Measurements from ENCODE around the gene LGSN. TPM values are rescaled to one million over a fixed set of nuclear protein-coding genes. Genes with fewer than 3 reads are reported as not detected.

The LGSN gene
- total RNA-seq, 5 donors from 2014 or later (not counting 1 experiment from before 2014, with no cell fraction given): 0.18 to 0.26 (median 0.23) TPM; not detected in 1

DNA sequence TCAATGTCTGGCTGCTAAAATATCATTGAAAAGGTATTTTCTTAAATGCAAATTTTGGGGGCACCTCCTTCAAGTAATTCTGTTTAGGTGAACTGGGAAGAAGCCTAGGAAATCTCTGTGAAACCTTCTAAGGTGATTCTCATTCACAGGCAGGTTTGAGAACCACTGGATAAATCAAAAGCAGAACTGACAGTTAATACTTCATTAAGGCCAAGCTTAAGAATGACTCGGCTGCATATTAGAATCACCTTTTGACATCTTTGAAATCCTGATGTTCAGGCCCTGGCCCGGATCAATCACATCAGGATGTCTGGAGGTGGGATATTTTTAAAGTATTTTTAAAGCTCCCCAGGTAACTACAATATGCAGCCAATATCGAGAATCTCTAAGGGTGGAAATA is 58.0 kb downstream of the LGSN start:
- H3K4me1 Mint-ChIP-seq: no peaks in the 10 kb centered on the region
- H3K4me1 ChIP-seq (ENCODE audit: control insufficient read depth in 1 of 2, extremely low read depth in 1 of 2, insufficient read depth in 2 of 2, low read length in 2 of 2): no peaks in the 10 kb centered on the region
- H3K9me3 ChIP-seq: no peaks in the 10 kb centered on the region
- no peaks in the 10 kb centered on the region for H3K36me3 ChIP-seq (ENCODE audit: control insufficient read depth in 2 of 2, extremely low read depth in 1 of 2, insufficient read depth in 1 of 2, low read length in 1 of 2)
- POLR2A ChIA-PET: no interaction called here
- WGBS (ENCODE audit: insufficient coverage): no CpG with 5 or more reads among the region's 3 CpGs
- no peak for ATAC-seq (replicated peaks in 1 of 4)
- H3K27me3 Mint-ChIP-seq: no peaks in the 10 kb centered on the region
- H3K36me3 Mint-ChIP-seq: no peaks in the 10 kb centered on the region
- H3K27me3 ChIP-seq (replicated peaks in 1 of 2; ENCODE audit: control insufficient read depth in 2 of 2, extremely low read depth in 1 of 2, insufficient read depth in 2 of 2, low read length in 1 of 2): no peaks in the 10 kb centered on the region
- no peak overlapping the region for H3K27ac Mint-ChIP-seq
- H3K27ac ChIP-seq (ENCODE audit: low read length): no peak overlapping the region
- H3K4me3 Mint-ChIP-seq: no peak overlapping the region
- H3K4me3 ChIP-seq (ENCODE audit: control insufficient read depth in 1 of 2, extremely low read depth in 1 of 2, low read length in 1 of 2): no peak overlapping the region
- DNase-seq: no peak
- H3K9me3 Mint-ChIP-seq: no peaks in the 10 kb centered on the region
- CTCF ChIA-PET: no interaction called here

DNA sequence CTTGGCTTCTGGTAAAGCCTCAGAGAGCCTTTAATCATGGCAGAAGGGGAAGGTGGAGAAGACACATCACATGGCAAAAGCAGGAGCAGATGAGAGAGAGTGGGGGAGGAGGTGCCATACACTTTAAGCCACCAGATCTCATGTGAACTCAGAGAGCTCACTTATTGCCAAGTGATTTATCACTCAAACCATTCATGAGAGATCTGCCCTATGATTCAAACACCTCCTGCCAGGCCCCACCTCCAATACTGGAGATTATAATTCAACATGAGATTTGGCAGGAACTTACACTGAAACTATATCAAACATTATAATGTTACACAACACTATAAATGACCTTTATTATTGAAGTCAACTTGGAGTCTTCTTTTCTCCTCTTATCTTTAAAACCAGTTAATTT is 60.6 kb downstream of the LGSN start:
- Mint-ChIP-seq H3K27me3 (no peaks in the 10 kb centered on the region), H3K4me3 (no peak overlapping the region), H3K27ac (no peak overlapping the region), H3K4me1 (no peaks in the 10 kb centered on the region), H3K9me3 (no peaks in the 10 kb centered on the region), H3K36me3 (no peaks in the 10 kb centered on the region)
- DNase-seq (no peak), ATAC-seq (replicated peaks in 1 of 4) (no peak)
- no peaks in the 10 kb centered on the region for H3K4me1 ChIP-seq (ENCODE audit: control insufficient read depth in 1 of 2, extremely low read depth in 1 of 2, insufficient read depth in 2 of 2, low read length in 2 of 2)
- no peaks in the 10 kb centered on the region for H3K9me3 ChIP-seq
- no peaks in the 10 kb centered on the region for H3K36me3 ChIP-seq (ENCODE audit: control insufficient read depth in 2 of 2, extremely low read depth in 1 of 2, insufficient read depth in 1 of 2, low read length in 1 of 2)
- POLR2A ChIA-PET: no interaction called here
- no peaks in the 10 kb centered on the region for H3K27me3 ChIP-seq (replicated peaks in 1 of 2; ENCODE audit: control insufficient read depth in 2 of 2, extremely low read depth in 1 of 2, insufficient read depth in 2 of 2, low read length in 1 of 2)
- H3K27ac ChIP-seq (ENCODE audit: low read length): no peak overlapping the region
- CTCF ChIA-PET: no interaction called here
- H3K4me3 ChIP-seq (ENCODE audit: control insufficient read depth in 1 of 2, extremely low read depth in 1 of 2, low read length in 1 of 2): no peak overlapping the region

DNA sequence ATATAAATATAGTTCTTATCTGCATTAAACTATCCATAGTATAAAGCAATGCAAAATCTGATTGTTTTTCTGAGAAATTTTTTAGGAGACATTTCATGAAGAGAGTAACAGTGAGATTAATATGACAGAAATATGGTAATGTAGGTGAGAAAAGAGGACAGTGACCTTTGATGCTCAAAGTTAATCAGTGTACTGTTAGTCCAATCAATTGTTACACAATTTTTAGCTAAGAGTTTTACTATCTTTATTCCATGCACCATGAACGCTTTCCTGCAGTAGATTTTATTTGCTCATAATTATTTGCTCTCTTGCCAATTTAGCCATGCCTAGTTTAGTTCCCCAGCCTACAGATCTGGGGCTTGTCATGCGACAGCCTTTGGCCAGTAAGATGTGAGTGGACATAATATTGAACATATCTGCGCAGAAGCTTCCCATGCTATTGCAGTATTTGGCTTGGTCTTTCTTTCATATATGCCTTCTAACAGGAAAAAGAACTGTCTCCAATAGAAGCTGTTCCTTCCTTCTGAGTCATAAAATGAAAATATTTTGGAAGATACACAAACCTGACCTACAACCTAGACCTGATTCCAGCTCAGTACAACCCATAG is 69.8 kb downstream of the LGSN start:
- H3K4me1 ChIP-seq (ENCODE audit: control insufficient read depth in 1 of 2, extremely low read depth in 1 of 2, insufficient read depth in 2 of 2, low read length in 2 of 2): no peaks in the 10 kb centered on the region
- ATAC-seq (replicated peaks in 1 of 4) (no peak), DNase-seq (no peak)
- WGBS (ENCODE audit: insufficient coverage): no CpG with 5 or more reads among the region's 3 CpGs
- Mint-ChIP-seq H3K36me3 (no peaks in the 10 kb centered on the region), H3K4me1 (no peaks in the 10 kb centered on the region), H3K9me3 (no peaks in the 10 kb centered on the region), H3K27ac (no peak overlapping the region), H3K27me3 (no peaks in the 10 kb centered on the region), H3K4me3 (no peak overlapping the region)
- H3K4me3 ChIP-seq (ENCODE audit: control insufficient read depth in 1 of 2, extremely low read depth in 1 of 2, low read length in 1 of 2): no peak overlapping the region
- no peak overlapping the region for H3K27ac ChIP-seq (ENCODE audit: low read length)
- POLR2A ChIA-PET: no interaction called here
- CTCF ChIA-PET: interaction anchor here in 1 of 2 donors (0.5 kb wide), 1 partner anchor 220 kb away, joined by 4 read pairs; no protein-coding TSS in a partner anchor
- H3K27me3 ChIP-seq (replicated peaks in 1 of 2; ENCODE audit: control insufficient read depth in 2 of 2, extremely low read depth in 1 of 2, insufficient read depth in 2 of 2, low read length in 1 of 2): no peaks in the 10 kb centered on the region
- H3K9me3 ChIP-seq: no peaks in the 10 kb centered on the region
- no peaks in the 10 kb centered on the region for H3K36me3 ChIP-seq (ENCODE audit: control insufficient read depth in 2 of 2, extremely low read depth in 1 of 2, insufficient read depth in 1 of 2, low read length in 1 of 2)

DNA sequence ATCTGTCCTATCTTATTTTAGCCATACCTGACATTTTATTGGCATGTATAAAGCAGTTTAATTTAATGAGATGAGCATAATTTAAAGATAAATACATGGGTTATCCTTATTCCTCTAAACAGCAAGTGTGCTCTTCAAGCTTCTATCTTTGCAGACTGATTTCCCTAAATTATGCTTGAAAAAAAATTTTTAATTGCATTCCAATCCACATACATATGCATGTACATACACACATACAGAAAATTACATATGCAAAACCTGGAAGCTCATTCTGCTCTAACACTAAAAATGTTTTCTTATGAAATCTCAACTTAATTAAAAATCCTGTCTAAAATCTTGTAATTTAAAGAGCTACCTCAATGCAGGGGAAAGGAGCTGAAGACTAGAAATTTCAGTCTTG is 73.2 kb downstream of the LGSN start:
- H3K36me3 ChIP-seq (ENCODE audit: control insufficient read depth in 2 of 2, extremely low read depth in 1 of 2, insufficient read depth in 1 of 2, low read length in 1 of 2): no peaks in the 10 kb centered on the region
- H3K9me3 Mint-ChIP-seq: no peaks in the 10 kb centered on the region

DNA sequence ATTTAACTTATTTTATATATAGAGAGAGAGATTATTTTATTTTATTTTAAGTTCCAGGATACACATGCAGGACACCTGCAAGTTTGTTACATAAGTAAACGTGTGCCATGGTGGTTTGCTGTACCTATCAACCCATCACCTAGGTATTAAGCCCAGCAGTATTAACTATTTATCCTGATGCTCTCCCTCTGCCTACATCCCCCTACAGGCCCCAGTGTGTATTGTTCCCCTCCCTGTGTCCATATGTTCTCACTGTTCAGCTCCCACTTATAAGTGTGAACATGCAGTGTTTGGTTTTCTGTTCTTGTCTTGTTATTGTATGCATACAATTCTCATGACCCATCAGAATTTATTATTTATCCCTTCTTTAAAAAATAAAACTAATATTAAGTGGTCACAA is 73.9 kb downstream of the LGSN start:
- no peak for DNase-seq
- no peaks in the 10 kb centered on the region for H3K36me3 ChIP-seq (ENCODE audit: control insufficient read depth in 2 of 2, extremely low read depth in 1 of 2, insufficient read depth in 1 of 2, low read length in 1 of 2)
- H3K4me3 ChIP-seq (ENCODE audit: control insufficient read depth in 1 of 2, extremely low read depth in 1 of 2, low read length in 1 of 2): no peak overlapping the region
- CTCF ChIA-PET: no interaction called here
- H3K36me3 Mint-ChIP-seq: no peaks in the 10 kb centered on the region
- ATAC-seq (replicated peaks in 1 of 4): no peak
- no peaks in the 10 kb centered on the region for H3K9me3 ChIP-seq
- POLR2A ChIA-PET: no interaction called here
- H3K27me3 ChIP-seq (replicated peaks in 1 of 2; ENCODE audit: control insufficient read depth in 2 of 2, extremely low read depth in 1 of 2, insufficient read depth in 2 of 2, low read length in 1 of 2): no peaks in the 10 kb centered on the region
- no peak overlapping the region for H3K27ac ChIP-seq (ENCODE audit: low read length)
- no CpG with 5 or more reads among the region's 1 CpG for WGBS (ENCODE audit: insufficient coverage)
- H3K27me3 Mint-ChIP-seq: no peaks in the 10 kb centered on the region
- no peaks in the 10 kb centered on the region for H3K4me1 Mint-ChIP-seq
- H3K4me1 ChIP-seq (ENCODE audit: control insufficient read depth in 1 of 2, extremely low read depth in 1 of 2, insufficient read depth in 2 of 2, low read length in 2 of 2): no peaks in the 10 kb centered on the region
- no peak overlapping the region for H3K4me3 Mint-ChIP-seq
- no peak overlapping the region for H3K27ac Mint-ChIP-seq
- no peaks in the 10 kb centered on the region for H3K9me3 Mint-ChIP-seq

More for the DNA sequence above, 73.2 kb downstream of the LGSN start:
- no peaks in the 10 kb centered on the region for H3K9me3 ChIP-seq
- H3K27me3 Mint-ChIP-seq: no peaks in the 10 kb centered on the region
- ATAC-seq (replicated peaks in 1 of 4) (no peak), DNase-seq (no peak)
- no peak overlapping the region for H3K27ac ChIP-seq (ENCODE audit: low read length)
- H3K4me1 ChIP-seq (ENCODE audit: control insufficient read depth in 1 of 2, extremely low read depth in 1 of 2, insufficient read depth in 2 of 2, low read length in 2 of 2): no peaks in the 10 kb centered on the region
- no peak overlapping the region for H3K4me3 ChIP-seq (ENCODE audit: control insufficient read depth in 1 of 2, extremely low read depth in 1 of 2, low read length in 1 of 2)
- H3K36me3 Mint-ChIP-seq: no peaks in the 10 kb centered on the region
- no peak overlapping the region for H3K27ac Mint-ChIP-seq
- ChIA-PET POLR2A (no interaction called here), CTCF (no interaction called here)
- H3K4me1 Mint-ChIP-seq: no peaks in the 10 kb centered on the region
- H3K27me3 ChIP-seq (replicated peaks in 1 of 2; ENCODE audit: control insufficient read depth in 2 of 2, extremely low read depth in 1 of 2, insufficient read depth in 2 of 2, low read length in 1 of 2): no peaks in the 10 kb centered on the region
- H3K4me3 Mint-ChIP-seq: no peak overlapping the region

DNA sequence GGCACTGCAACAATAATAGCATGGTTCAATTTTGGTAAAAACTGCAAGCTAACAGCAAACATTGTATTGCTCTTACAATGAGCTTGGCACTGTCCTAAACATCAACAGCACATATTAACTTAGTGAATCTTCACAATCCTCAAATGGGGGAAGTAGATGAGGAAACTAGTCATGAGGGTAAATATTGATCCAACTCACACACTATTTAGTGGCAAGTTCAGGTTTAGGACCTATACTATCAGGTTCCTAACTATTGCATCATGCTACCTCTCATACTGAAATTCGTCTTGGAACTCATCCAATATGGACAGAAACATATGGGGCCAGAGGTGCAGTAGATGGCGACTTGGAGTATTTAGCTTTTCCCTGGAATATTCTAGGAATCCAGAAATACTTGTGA is 74.4 kb downstream of the LGSN start:
- CTCF ChIA-PET: interaction anchor here (0.7 kb wide), 2 partner anchors 352 to 825 kb away, joined by 3 read pairs; no protein-coding TSS in a partner anchor
- POLR2A ChIA-PET: no interaction called here
- no peak overlapping the region for H3K27ac Mint-ChIP-seq

DNA sequence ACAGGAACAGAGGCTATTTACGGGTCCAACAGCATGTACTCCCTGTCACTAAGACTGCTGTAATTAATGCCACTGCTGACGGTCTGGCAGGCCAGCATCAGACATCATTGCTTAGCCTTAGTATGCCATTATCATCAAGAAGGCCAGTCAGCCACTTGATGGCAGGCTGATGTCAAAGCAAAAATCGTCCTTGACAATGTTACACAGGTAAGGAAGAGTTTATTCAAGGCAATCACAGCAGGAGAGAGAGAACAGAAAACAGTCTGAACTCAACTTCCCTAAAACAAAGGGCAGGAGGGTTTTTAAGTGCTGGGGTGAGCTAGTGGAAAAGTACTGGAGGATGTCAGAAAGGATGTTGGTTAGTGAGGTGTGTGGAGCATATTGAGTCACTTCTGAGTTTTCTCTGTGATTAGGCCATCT is 83.4 kb downstream of the LGSN start:
- no peaks in the 10 kb centered on the region for H3K36me3 ChIP-seq (ENCODE audit: control insufficient read depth in 2 of 2, extremely low read depth in 1 of 2, insufficient read depth in 1 of 2, low read length in 1 of 2)
- Mint-ChIP-seq H3K27ac (no peak overlapping the region), H3K27me3 (peaks cover 0 to 4% of the 10 kb centered on the region in 2 donors), H3K4me3 (no peak overlapping the region), H3K36me3 (no peaks in the 10 kb centered on the region), H3K4me1 (no peaks in the 10 kb centered on the region), H3K9me3 (peaks cover 3 to 14% (median 11%) of the 10 kb centered on the region in 3 donors)
- H3K9me3 ChIP-seq: no peaks in the 10 kb centered on the region
- no peaks in the 10 kb centered on the region for H3K4me1 ChIP-seq (ENCODE audit: control insufficient read depth in 1 of 2, extremely low read depth in 1 of 2, insufficient read depth in 2 of 2, low read length in 2 of 2)
- WGBS (ENCODE audit: insufficient coverage): 75% methylated on average over 2 of the region's 3 CpGs
- H3K4me3 ChIP-seq (ENCODE audit: control insufficient read depth in 1 of 2, extremely low read depth in 1 of 2, low read length in 1 of 2): no peak overlapping the region
- ChIA-PET POLR2A (no interaction called here), CTCF (no interaction called here)
- ATAC-seq (replicated peaks in 1 of 4) (no peak), DNase-seq (no peak)
- no peaks in the 10 kb centered on the region for H3K27me3 ChIP-seq (replicated peaks in 1 of 2; ENCODE audit: control insufficient read depth in 2 of 2, extremely low read depth in 1 of 2, insufficient read depth in 2 of 2, low read length in 1 of 2)
- H3K27ac ChIP-seq (ENCODE audit: low read length): no peak overlapping the region

More for the DNA sequence above, 74.4 kb downstream of the LGSN start:
- H3K27me3 ChIP-seq (replicated peaks in 1 of 2; ENCODE audit: control insufficient read depth in 2 of 2, extremely low read depth in 1 of 2, insufficient read depth in 2 of 2, low read length in 1 of 2): no peaks in the 10 kb centered on the region
- H3K4me1 ChIP-seq (ENCODE audit: control insufficient read depth in 1 of 2, extremely low read depth in 1 of 2, insufficient read depth in 2 of 2, low read length in 2 of 2): no peaks in the 10 kb centered on the region
- Mint-ChIP-seq H3K9me3 (no peaks in the 10 kb centered on the region), H3K36me3 (no peaks in the 10 kb centered on the region), H3K4me1 (no peaks in the 10 kb centered on the region), H3K4me3 (no peak overlapping the region), H3K27me3 (no peaks in the 10 kb centered on the region)
- DNase-seq (no peak), ATAC-seq (replicated peaks in 1 of 4) (no peak)
- H3K36me3 ChIP-seq (ENCODE audit: control insufficient read depth in 2 of 2, extremely low read depth in 1 of 2, insufficient read depth in 1 of 2, low read length in 1 of 2): no peaks in the 10 kb centered on the region
- H3K9me3 ChIP-seq: no peaks in the 10 kb centered on the region
- WGBS (ENCODE audit: insufficient coverage): no CpG with 5 or more reads among the region's 2 CpGs
- H3K27ac ChIP-seq (ENCODE audit: low read length): no peak overlapping the region
- no peak overlapping the region for H3K4me3 ChIP-seq (ENCODE audit: control insufficient read depth in 1 of 2, extremely low read depth in 1 of 2, low read length in 1 of 2)
